GM13977 (cell line): ENCODE results near the gene ARMC10.
"Not testable (repeated sequence)": the region's sequence is repeated elsewhere in the genome, so short reads cannot be mapped to it uniquely, and the experiment has no call there.

Experiments
- DNase-seq: peaks from one replicate; pipeline ENCODE4 v3.0.0; 2012; ENCODE audit warnings: low spot score
- CTCF ChIP-seq: IDR thresholded peaks from 2 replicates; pipeline ENCODE4 v1.5.1; 2012; ENCODE audit warnings: mild to moderate bottlenecking, control low read depth; ENCODE audit not compliant: insufficient read depth; ENCODE audit errors: extremely low read depth, missing control alignments
- in situ Hi-C: fragments of 300-500 bp; cut with MboI; formaldehyde crosslinking; loops from one replicate; pipeline ENCODE4 v1.12.0; 2022; ENCODE audit warnings: low sequenced_read_pairs, low pct_unique_long_range_greater_than_20kb, mixed read lengths, inconsistent platforms; ENCODE audit not compliant: unreplicated experiment

Gene ARMC10

GRCh38 chr7:103048833-103049232, 26.1 kb upstream of the ARMC10 start:
- no peak for DNase-seq
- in situ Hi-C loops, result no loop called here

GRCh38 chr7:103051519-103051918, 23.4 kb upstream of the ARMC10 start:
- in situ Hi-C loops, result loop anchor here (25.0 kb wide), 1 partner anchor 289 kb away; no protein-coding TSS in a partner anchor

More at GRCh38 chr7:103048833-103049232, 26.1 kb upstream of the ARMC10 start:
- no peak for TF ChIP-seq CTCF

GRCh38 chr7:103056006-103056405, 18.9 kb upstream of the ARMC10 start:
- not testable (repeated sequence) for DNase-seq
- in situ Hi-C loops, result loop anchor here (25.0 kb wide), 1 partner anchor 294 kb away; no protein-coding TSS in a partner anchor

More at GRCh38 chr7:103051519-103051918, 23.4 kb upstream of the ARMC10 start:
- no peak for TF ChIP-seq CTCF
- no peak for DNase-seq

GRCh38 chr7:103058122-103058521, 16.8 kb upstream of the ARMC10 start:
- in situ Hi-C loops, result loop anchor here (25.0 kb wide), 1 partner anchor 296 kb away; no protein-coding TSS in a partner anchor

GRCh38 chr7:103059471-103059870, 15.5 kb upstream of the ARMC10 start:
- in situ Hi-C loops, result loop anchor here (25.0 kb wide), 1 partner anchor 297 kb away; no protein-coding TSS in a partner anchor
- DNase-seq, result no peak
- no peak for TF ChIP-seq CTCF

More at GRCh38 chr7:103058122-103058521, 16.8 kb upstream of the ARMC10 start:
- TF ChIP-seq CTCF, result no peak
- no peak for DNase-seq

- DNase-seq, result no peak
- no peak for TF ChIP-seq CTCF
- in situ Hi-C loops, result loop anchor here (25.0 kb wide), 1 partner anchor 302 kb away; no protein-coding TSS in a partner anchor
Measured at GRCh38 chr7:103063895-103064294, 11.0 kb upstream of the ARMC10 start.

GRCh38 chr7:103065667-103066066, 9.3 kb upstream of the ARMC10 start:
- peak; percentile 54 for TF ChIP-seq CTCF
- in situ Hi-C loops, result loop anchor here (25.0 kb wide), 1 partner anchor 303 kb away; no protein-coding TSS in a partner anchor
- DNase-seq, result peak; percentile 40
